KMS-11 (cell line): Measurements from ENCODE around the gene CELF4.

ENCODE experiments used
- H2AFZ ChIP-seq: fragments of 200-600 bp; sonication (generic); 2 replicates; pipeline ENCODE4 v1.6.1; 2016; ENCODE audit warnings: antibody characterized with exemption, mixed run types, low read depth
- H3K27ac ChIP-seq: fragments of 200-600 bp; sonication (generic); 2 replicates; pipeline ENCODE4 v1.6.1; 2016; ENCODE audit warnings: mild to moderate bottlenecking, mixed run types
- H3K27me3 ChIP-seq: fragments of 200-600 bp; sonication (generic); 2 replicates; pipeline ENCODE4 v1.6.1; 2017; ENCODE audit warnings: mild to moderate bottlenecking, low read depth, mixed run types, moderate library complexity; ENCODE audit not compliant: insufficient read depth
- H3K36me3 ChIP-seq: fragments of 200-600 bp; sonication (generic); 2 replicates; pipeline ENCODE4 v1.6.1; 2017; ENCODE audit warnings: mild to moderate bottlenecking, mixed run types; ENCODE audit not compliant: insufficient read depth
- H3K4me1 ChIP-seq: fragments of 200-600 bp; sonication (generic); 2 replicates; pipeline ENCODE4 v1.6.1; 2016; ENCODE audit warnings: mild to moderate bottlenecking, low read depth, mixed run types; ENCODE audit not compliant: poor library complexity, severe bottlenecking
- H3K4me2 ChIP-seq: fragments of 200-600 bp; sonication (generic); 2 replicates; pipeline ENCODE4 v1.7.0; 2016; ENCODE audit warnings: mild to moderate bottlenecking, mixed run types
- H3K4me3 ChIP-seq: fragments of 200-600 bp; sonication (generic); IDR thresholded peaks from 2 replicates; pipeline ENCODE4 v1.6.1; 2017; ENCODE audit warnings: low read depth, low read length, mixed read lengths; ENCODE audit not compliant: insufficient read depth
- H3K79me2 ChIP-seq: fragments of 200-600 bp; sonication (generic); 2 replicates; pipeline ENCODE4 v1.6.1; 2016; ENCODE audit warnings: low read depth, mixed run types; ENCODE audit not compliant: insufficient read depth
- H3K9ac ChIP-seq: fragments of 200-600 bp; sonication (generic); 2 replicates; pipeline ENCODE4 v1.6.1; 2016; ENCODE audit warnings: mild to moderate bottlenecking, mixed run types
- H4K20me1 ChIP-seq: fragments of 200-600 bp; sonication (generic); 2 replicates; pipeline ENCODE4 v1.6.1; 2016; ENCODE audit warnings: mild to moderate bottlenecking, mixed run types; ENCODE audit not compliant: insufficient read depth
- CTCF ChIP-seq: fragments of 200-600 bp; sonication (generic); conservative IDR thresholded peaks from 2 replicates; pipeline ENCODE4 v1.6.1; 2017; ENCODE audit warnings: low read depth, mild to moderate bottlenecking, antibody characterized with exemption, low read length, moderate library complexity, mixed read lengths

The CELF4 gene

GRCh38 chr18:37307181-37307580 lies 258.4 kb downstream of the CELF4 start:
- Histone ChIP-seq H3K9ac (no peak overlapping the region), H2AFZ (no peak overlapping the region), H3K4me1 (no peaks in the 10 kb centered on the region), H3K36me3 (no peaks in the 10 kb centered on the region), H3K4me2 (no peak overlapping the region), H3K4me3 (no peak overlapping the region), H3K27me3 (no peaks in the 10 kb centered on the region), H3K27ac (no peak overlapping the region), H3K79me2 (no peaks in the 10 kb centered on the region), H4K20me1 (no peaks in the 10 kb centered on the region)
- TF ChIP-seq CTCF, result no peak

- no peaks in the 10 kb centered on the region for H4K20me1 ChIP-seq
- no peak overlapping the region for H2AFZ ChIP-seq
- no peak overlapping the region for H3K9ac ChIP-seq
- H3K4me2 ChIP-seq, result no peak overlapping the region
- H3K4me1 ChIP-seq, result no peaks in the 10 kb centered on the region
- no peaks in the 10 kb centered on the region for H3K79me2 ChIP-seq
- H3K4me3 ChIP-seq, result no peak overlapping the region
- no peaks in the 10 kb centered on the region for H3K27me3 ChIP-seq
- no peaks in the 10 kb centered on the region for H3K36me3 ChIP-seq
- no peak for TF ChIP-seq CTCF
- no peak overlapping the region for H3K27ac ChIP-seq
These were observed 259.2 kb downstream of the CELF4 start for GRCh38 chr18:37306432-37306831.

- no peak overlapping the region for H3K9ac ChIP-seq
- TF ChIP-seq CTCF, result no peak
These were observed 260.5 kb downstream of the CELF4 start for GRCh38 chr18:37305066-37305465.

GRCh38 chr18:37304012-37304680 lies 261.5 kb downstream of the CELF4 start:
- no peaks in the 10 kb centered on the region for H3K36me3 ChIP-seq
- H3K9ac ChIP-seq, result no peak overlapping the region
- no peak overlapping the region for H2AFZ ChIP-seq
- no peaks in the 10 kb centered on the region for H3K4me1 ChIP-seq
- H3K27me3 ChIP-seq, result no peaks in the 10 kb centered on the region
- H3K79me2 ChIP-seq, result no peaks in the 10 kb centered on the region
- no peak for TF ChIP-seq CTCF
- H3K27ac ChIP-seq, result no peak overlapping the region
- no peak overlapping the region for H3K4me2 ChIP-seq
- no peaks in the 10 kb centered on the region for H4K20me1 ChIP-seq
- no peak overlapping the region for H3K4me3 ChIP-seq

More at GRCh38 chr18:37305066-37305465, 260.5 kb downstream of the CELF4 start:
- H3K27me3 ChIP-seq, result no peaks in the 10 kb centered on the region
- H3K4me2 ChIP-seq, result no peak overlapping the region
- H3K79me2 ChIP-seq, result no peaks in the 10 kb centered on the region
- H3K4me1 ChIP-seq, result no peaks in the 10 kb centered on the region
- no peaks in the 10 kb centered on the region for H4K20me1 ChIP-seq
- H3K36me3 ChIP-seq, result no peaks in the 10 kb centered on the region
- no peak overlapping the region for H3K4me3 ChIP-seq
- no peak overlapping the region for H3K27ac ChIP-seq
- H2AFZ ChIP-seq, result no peak overlapping the region
